COLO829 (cell line): Measurements from ENCODE around the gene GOLGA7B.

Experiments
- DNase-seq: peaks from one replicate; pipeline ENCODE4 v3.0.0; 2012; ENCODE audit warnings: low spot score

Gene GOLGA7B

GRCh38 chr10:97868134-97868685 lies 18.6 kb downstream of the GOLGA7B start:
- no peak for DNase-seq

- peak; percentile 82 for DNase-seq
Measured at GRCh38 chr10:97869091-97870042, 19.7 kb downstream of the GOLGA7B start.

GRCh38 chr10:97870990-97871389 lies 21.3 kb downstream of the GOLGA7B start:
- no peak for DNase-seq

- DNase-seq: no peak
Measured at GRCh38 chr10:97873569-97873968, 23.9 kb downstream of the GOLGA7B start.

GRCh38 chr10:97874332-97874731 lies 24.7 kb downstream of the GOLGA7B start:
- DNase-seq: no peak

- DNase-seq: no peak
Measured at GRCh38 chr10:97875391-97875790, 25.7 kb downstream of the GOLGA7B start.

- no peak for DNase-seq
Measured at GRCh38 chr10:97876402-97876801, 26.8 kb downstream of the GOLGA7B start.

GRCh38 chr10:97879241-97879640 lies 29.6 kb downstream of the GOLGA7B start:
- no peak for DNase-seq

GRCh38 chr10:97880109-97880508 lies 30.5 kb downstream of the GOLGA7B start:
- no peak for DNase-seq

GRCh38 chr10:97882142-97883091 lies 32.8 kb downstream of the GOLGA7B start:
- peak; percentile 91 for DNase-seq

- no peak for DNase-seq
Measured at GRCh38 chr10:97883092-97883485, 33.4 kb downstream of the GOLGA7B start.

- no peak for DNase-seq
Measured at GRCh38 chr10:97886286-97886685, 36.6 kb downstream of the GOLGA7B start.

- no peak for DNase-seq
Measured at GRCh38 chr10:97887399-97887798, 37.8 kb downstream of the GOLGA7B start.

GRCh38 chr10:97888134-97888533 lies 38.5 kb downstream of the GOLGA7B start:
- DNase-seq: no peak

- DNase-seq: peak; percentile 68
Measured at GRCh38 chr10:97888641-97889262, 39.1 kb downstream of the GOLGA7B start.

GRCh38 chr10:97889461-97890265 lies 40.0 kb downstream of the GOLGA7B start:
- DNase-seq: peak; percentile 85

GRCh38 chr10:97891497-97892167 lies 42.0 kb downstream of the GOLGA7B start:
- DNase-seq: no peak

- no peak for DNase-seq
Measured at GRCh38 chr10:97892506-97892905, 42.9 kb downstream of the GOLGA7B start.

- DNase-seq: no peak
Measured at GRCh38 chr10:97892939-97893338, 43.3 kb downstream of the GOLGA7B start.

GRCh38 chr10:97894092-97894491 lies 44.4 kb downstream of the GOLGA7B start:
- DNase-seq: no peak
